HepG2 (cell line): ENCODE data around the gene CDC6. TPM values are rescaled to one million over a fixed set of nuclear protein-coding genes. Genes with fewer than 3 reads are reported as not detected.

Experiments
- AGO1 ChIP-seq: fragments of 200-400 bp; formaldehyde crosslinking; IDR thresholded peaks from 2 replicates; pipeline ENCODE4 v1.6.1; 2017; ENCODE audit warnings: mild to moderate bottlenecking, low read depth, low read length, moderate library complexity; ENCODE audit not compliant: poor library complexity, severe bottlenecking
- AKAP8 ChIP-seq: sonication (generic); formaldehyde crosslinking; IDR thresholded peaks from 2 replicates; pipeline ENCODE4 v1.5.1; 2020; ENCODE audit warnings: mild to moderate bottlenecking, missing genetic modification reagents
- ARID3A ChIP-seq: IDR thresholded peaks from 2 replicates; pipeline ENCODE4 v1.6.1; 2012; ENCODE audit warnings: low read depth, low read length, improper control_type of control experiment
- CREB1 ChIP-seq, 2 experiments: fragments of 450-650 bp in 1 of 2; IDR thresholded peaks; 2 replicates each; pipeline ENCODE4 v1.6.1; 2016 to 2017; ENCODE audit warnings: control low read depth in 1 of 2, mild to moderate bottlenecking in 1 of 2, missing compliant biosample characterization in 1 of 2, missing genetic modification characterization in 1 of 2
- ESRRA ChIP-seq: sonication (generic); formaldehyde crosslinking; IDR thresholded peaks from 2 replicates; pipeline ENCODE4 v1.5.1; 2020; ENCODE audit warnings: mild to moderate bottlenecking, low read depth, missing genetic modification reagents
- FOXJ3 ChIP-seq: sonication (generic); formaldehyde crosslinking; IDR thresholded peaks from 2 replicates; pipeline ENCODE4 v1.4.0; 2020; ENCODE audit warnings: missing genetic modification reagents, mild to moderate bottlenecking, borderline replicate concordance
- FOXP4 ChIP-seq: sonication (generic); formaldehyde crosslinking; IDR thresholded peaks from 2 replicates; pipeline ENCODE4 v1.4.0; 2020; ENCODE audit warnings: missing genetic modification reagents
- GABPA ChIP-seq, 2 experiments: IDR thresholded peaks; 2 replicates each; pipeline ENCODE4 v1.6.1; 2011 to 2016; ENCODE audit warnings: low read depth in 2 of 2, low read length in 1 of 2, missing biosample characterization in 1 of 2, missing genetic modification characterization in 1 of 2
- GFI1 ChIP-seq: sonication (generic); formaldehyde crosslinking; IDR thresholded peaks from 2 replicates; pipeline ENCODE4 v1.5.0; 2020; ENCODE audit warnings: missing genetic modification reagents, mild to moderate bottlenecking, borderline replicate concordance
- HDAC1 ChIP-seq: sonication (generic); formaldehyde crosslinking; IDR thresholded peaks from 2 replicates; pipeline ENCODE4 v1.5.1; 2020; ENCODE audit warnings: mild to moderate bottlenecking, missing genetic modification reagents
- HMG20A ChIP-seq: IDR thresholded peaks from 2 replicates; pipeline ENCODE4 v1.6.1; 2016; ENCODE audit warnings: borderline replicate concordance
- HNRNPK ChIP-seq: fragments of 200-400 bp; formaldehyde crosslinking; IDR thresholded peaks from 2 replicates; pipeline ENCODE4 v1.6.1; 2018; ENCODE audit warnings: low read length, low read depth, moderate library complexity, mild to moderate bottlenecking; ENCODE audit not compliant: poor library complexity, severe bottlenecking
- HOXA5 ChIP-seq: sonication (generic); formaldehyde crosslinking; IDR thresholded peaks from 2 replicates; pipeline ENCODE4 v1.4.0; 2020; ENCODE audit warnings: missing genetic modification reagents
- HOXD1 ChIP-seq: sonication (generic); formaldehyde crosslinking; IDR thresholded peaks from 2 replicates; pipeline ENCODE4 v1.5.0; 2020; ENCODE audit warnings: missing genetic modification reagents
- KDM5B ChIP-seq: sonication (generic); formaldehyde crosslinking; IDR thresholded peaks from 2 replicates; pipeline ENCODE4 v1.4.0; 2020; ENCODE audit warnings: missing genetic modification reagents, mild to moderate bottlenecking, borderline replicate concordance
- NR2F6 ChIP-seq, 2 experiments: IDR thresholded peaks; 2 replicates each; pipeline ENCODE4 v1.6.1; 2016; ENCODE audit warnings: antibody characterized with exemption in 1 of 2, mild to moderate bottlenecking in 1 of 2
- RBM39 ChIP-seq: fragments of 200-400 bp; formaldehyde crosslinking; IDR thresholded peaks from one replicate; pipeline ENCODE4 v1.6.1; 2018; ENCODE audit warnings: antibody characterized with exemption, mild to moderate bottlenecking, low read depth, low read length; ENCODE audit not compliant: poor library complexity, severe bottlenecking
- SAP130 ChIP-seq: IDR thresholded peaks from 2 replicates; pipeline ENCODE4 v1.6.1; 2016; ENCODE audit warnings: low read depth
- SIN3B ChIP-seq: fragments of 150-350 bp; IDR thresholded peaks from 2 replicates; pipeline ENCODE4 v1.6.1; 2014; ENCODE audit warnings: low read length
- SOX6 ChIP-seq, 2 experiments: fragments of 450-650 bp in 1 of 2; sonication (generic) in 1 of 2; formaldehyde crosslinking in 1 of 2; IDR thresholded peaks; 2 replicates each; pipeline versions ENCODE4 v1.4.0 to v1.6.1; 2017 to 2020; ENCODE audit warnings: antibody characterized with exemption in 1 of 2, mild to moderate bottlenecking in 1 of 2, missing genetic modification reagents in 1 of 2
- ZMYM2 ChIP-seq: sonication (generic); formaldehyde crosslinking; IDR thresholded peaks from 2 replicates; pipeline ENCODE4 v1.8.0; 2022; ENCODE audit warnings: mild to moderate bottlenecking, missing genetic modification reagents
- ZNF224 ChIP-seq: sonication (generic); formaldehyde crosslinking; IDR thresholded peaks from 2 replicates; pipeline ENCODE4 v1.5.0; 2020; ENCODE audit warnings: mild to moderate bottlenecking, missing genetic modification reagents
- ZNF335 ChIP-seq: sonication (generic); formaldehyde crosslinking; IDR thresholded peaks from 2 replicates; pipeline ENCODE4 v1.4.0; 2020; ENCODE audit warnings: missing genetic modification reagents
- ZNF556 ChIP-seq: sonication (generic); formaldehyde crosslinking; IDR thresholded peaks from 2 replicates; pipeline ENCODE4 v1.4.0; 2020; ENCODE audit warnings: mild to moderate bottlenecking, missing genetic modification reagents, borderline replicate concordance
- ZNF614 ChIP-seq: IDR thresholded peaks from 2 replicates; pipeline ENCODE4 v1.6.1; 2018; ENCODE audit warnings: missing biosample characterization, missing genetic modification reagents, inconsistent platforms, borderline replicate concordance
- ZNF749 ChIP-seq: sonication (generic); formaldehyde crosslinking; IDR thresholded peaks from 2 replicates; pipeline ENCODE4 v1.8.0; 2022; ENCODE audit warnings: mild to moderate bottlenecking, missing genetic modification reagents, moderate library complexity, borderline replicate concordance
- polyA plus RNA-seq, 8 experiments: library from polyadenylated mRNA; depleted of rRNA in 3 of 8; stranded (reverse) in 7 of 8; unstranded in 1 of 8; fragments of >200 nt; fragmentation: Illumina TruSeq in 4 of 8; extraction: Trizol in 4 of 8; gene quantifications; 2 replicates each; pipeline versions ENCODE4 v1.2.1 to v1.2.3, GENCODE V29; 2011 to 2016; ENCODE audit warnings: low read depth in 4 of 8, missing spikeins in 1 of 8, mixed read lengths in 1 of 8; ENCODE audit not compliant: insufficient read depth in 1 of 8
- total RNA-seq, 5 experiments: library from RNA; depleted of rRNA; stranded (reverse); fragments of >200 nt; fragmentation: Illumina TruSeq; extraction: Trizol; gene quantifications; 2 replicates each; pipeline ENCODE4 v1.2.3, GENCODE V29; 2016; ENCODE audit warnings: low read depth in 1 of 5

Gene CDC6
- total and polyA plus RNA-seq, 2 of the 13 experiments (the other 11 are each of a cell fraction or from before 2014, with no cell fraction given): 17.4 to 114 TPM

- TF ChIP-seq FOXP4 (CRISPR knock-in tag) (0 out of 2 replicates have a peak, but pooled peaks have one; percentile 35), HOXD1 (CRISPR knock-in tag) (no peak), ZNF556 (CRISPR knock-in tag) (no peak), CREB1 (IDR thresholded peaks at IDR 0.05) (no peak), CREB1 (CRISPR knock-in tag; IDR thresholded peaks at IDR 0.05) (0 out of 2 replicates have a peak, but pooled peaks have one; percentile 42), ZNF224 (CRISPR knock-in tag) (no peak), ZMYM2 (CRISPR knock-in tag) (peak; percentile 66), SOX6 (IDR thresholded peaks at IDR 0.05) (no peak), SOX6 (CRISPR knock-in tag; IDR thresholded peaks at IDR 0.05) (0 out of 2 replicates have a peak, but pooled peaks have one; percentile 24), HMG20A (0 out of 2 replicates have a peak, but pooled peaks have one; percentile 10), ARID3A (0 out of 2 replicates have a peak, but pooled peaks have one; percentile 20), SAP130 (CRISPR knock-in tag) (0 out of 2 replicates have a peak, but pooled peaks have one; percentile 35), HDAC1 (CRISPR knock-in tag) (0 out of 2 replicates have a peak, but pooled peaks have one; percentile 25), RBM39 (no peak), FOXJ3 (peak; percentile 35; the same call in 1 of the 2 replicates), AGO1 (no peak), HOXA5 (peak; percentile 67; the same call in 1 of the 2 replicates), ESRRA (CRISPR knock-in tag) (peak; percentile 56; the same call in 1 of the 2 replicates), GFI1 (CRISPR knock-in tag) (0 out of 2 replicates have a peak, but pooled peaks have one; percentile 50), ZNF335 (CRISPR knock-in tag) (no peak), SIN3B (no peak), KDM5B (CRISPR knock-in tag) (no peak), NR2F6 (IDR thresholded peaks at IDR 0.05) (no peak), NR2F6 (CRISPR knock-in tag; IDR thresholded peaks at IDR 0.05) (0 out of 2 replicates have a peak, but pooled peaks have one; percentile 34), ZNF614 (CRISPR knock-in tag) (peak; percentile 52; the same call in 1 of the 2 replicates), ZNF749 (CRISPR knock-in tag) (no peak), AKAP8 (CRISPR knock-in tag) (no peak), GABPA (IDR thresholded peaks at IDR 0.05; ENCODE audit: low read depth, low read length) (no peak), GABPA (CRISPR knock-in tag; IDR thresholded peaks at IDR 0.05; ENCODE audit: low read depth) (no peak), HNRNPK (no peak)
These were observed 1.2 kb upstream of the CDC6 start (continued) for GRCh38 chr17:40286473-40286872.
